Measurements from ENCODE around the gene FIGLA. TPM values are rescaled to one million over a fixed set of nuclear protein-coding genes. Genes with fewer than 3 reads are reported as not detected.

The FIGLA gene
- total RNA-seq, 1 experiment from 2014 or later: not detected

GRCh38 chr2:70820499-70820898 lies 30.1 kb upstream of the FIGLA start, which contains the start of gene CLEC4F:
Gene CLEC4F, minus strand, starts transcription at chr2:70820599. Its CDS starts 76 bp downstream, at chr2:70820523.
- CTCF ChIA-PET: no interaction called here
- H3K9me3 Mint-ChIP-seq (ENCODE audit: low read depth, unreplicated experiment): no peaks in the 10 kb centered on the region
- no TSS peak for BruUV-seq (replicated peaks)
- H3K36me3 Mint-ChIP-seq (ENCODE audit: insufficient read depth, unreplicated experiment): no peaks in the 10 kb centered on the region
- H3K4me1 Mint-ChIP-seq (ENCODE audit: low read depth, unreplicated experiment): no peaks in the 10 kb centered on the region
- no peak for TF ChIP-seq CTCF (IDR thresholded peaks at IDR 0.05; ENCODE audit: unreplicated experiment)
- intact Hi-C loops (cut with micrococcal nuclease; ENCODE audit: unreplicated experiment): no loop called here
- H3K4me3 Mint-ChIP-seq (ENCODE audit: low read depth, unreplicated experiment): no peak within 1 kb of the TSS
- DNase-seq: no peak
- H3K27me3 Mint-ChIP-seq (ENCODE audit: unreplicated experiment): peaks cover 96% of the 10 kb centered on the region
- H3K27ac Mint-ChIP-seq (ENCODE audit: unreplicated experiment): no peak within 1 kb of the TSS

- DNase-seq: no peak
- Mint-ChIP-seq H3K27me3 (ENCODE audit: unreplicated experiment) (peaks cover 96% of the 10 kb centered on the region), H3K36me3 (ENCODE audit: insufficient read depth, unreplicated experiment) (no peaks in the 10 kb centered on the region), H3K4me1 (ENCODE audit: low read depth, unreplicated experiment) (no peaks in the 10 kb centered on the region), H3K9me3 (ENCODE audit: low read depth, unreplicated experiment) (no peaks in the 10 kb centered on the region), H3K4me3 (ENCODE audit: low read depth, unreplicated experiment) (no peak overlapping the region), H3K27ac (ENCODE audit: unreplicated experiment) (no peak overlapping the region)
- BruUV-seq (replicated peaks): no TSS peak
- CTCF ChIA-PET: no interaction called here
- TF ChIP-seq CTCF (IDR thresholded peaks at IDR 0.05; ENCODE audit: unreplicated experiment): no peak
- intact Hi-C loops (cut with micrococcal nuclease; ENCODE audit: unreplicated experiment): no loop called here
Measured at GRCh38 chr2:70817284-70817954, 27.0 kb upstream of the FIGLA start.

- intact Hi-C loops (cut with micrococcal nuclease; ENCODE audit: unreplicated experiment): no loop called here
- CTCF ChIA-PET: no interaction called here
- no peak overlapping the region for H3K4me3 Mint-ChIP-seq (ENCODE audit: low read depth, unreplicated experiment)
- no peaks in the 10 kb centered on the region for H3K9me3 Mint-ChIP-seq (ENCODE audit: low read depth, unreplicated experiment)
- H3K4me1 Mint-ChIP-seq (ENCODE audit: low read depth, unreplicated experiment): no peaks in the 10 kb centered on the region
- no peak overlapping the region for H3K27ac Mint-ChIP-seq (ENCODE audit: unreplicated experiment)
- no peak for TF ChIP-seq CTCF (IDR thresholded peaks at IDR 0.05; ENCODE audit: unreplicated experiment)
- H3K27me3 Mint-ChIP-seq (ENCODE audit: unreplicated experiment): peaks cover 99% of the 10 kb centered on the region
- no TSS peak for BruUV-seq (replicated peaks)
- DNase-seq: no peak
- H3K36me3 Mint-ChIP-seq (ENCODE audit: insufficient read depth, unreplicated experiment): no peaks in the 10 kb centered on the region
Measured at GRCh38 chr2:70816726-70817125, 26.3 kb upstream of the FIGLA start.

- Mint-ChIP-seq H3K27me3 (ENCODE audit: unreplicated experiment) (peaks cover 83% of the 10 kb centered on the region), H3K36me3 (ENCODE audit: insufficient read depth, unreplicated experiment) (no peaks in the 10 kb centered on the region), H3K9me3 (ENCODE audit: low read depth, unreplicated experiment) (no peaks in the 10 kb centered on the region), H3K4me1 (ENCODE audit: low read depth, unreplicated experiment) (no peaks in the 10 kb centered on the region), H3K27ac (ENCODE audit: unreplicated experiment) (no peak overlapping the region), H3K4me3 (ENCODE audit: low read depth, unreplicated experiment) (no peak overlapping the region)
- TF ChIP-seq CTCF (IDR thresholded peaks at IDR 0.05; ENCODE audit: unreplicated experiment): no peak
- no peak for DNase-seq
- CTCF ChIA-PET: no interaction called here
- no TSS peak for BruUV-seq (replicated peaks)
- intact Hi-C loops (cut with micrococcal nuclease; ENCODE audit: unreplicated experiment): no loop called here
Measured at GRCh38 chr2:70808983-70809958, 18.8 kb upstream of the FIGLA start.

All from Calu3 (cell line).